HepG2 (cell line): ENCODE data around the gene VEGFA. TPM values are rescaled to one million over a fixed set of nuclear protein-coding genes. Genes with fewer than 3 reads are reported as not detected.

Experiments
- ATAC-seq: fragments of 200-7000 bp; cut with Tn5 transposase; 3 replicates; pipeline ENCODE4 v1.9.1; 2020; ENCODE audit warnings: mild to moderate bottlenecking, moderate library complexity
- BruUV-seq: library from RNA; stranded (reverse); fragments of 400-500 nt; replicated peaks from 2 replicates; lab custom pipeline; 2021; lab: Mats Ljungman, UMichigan
- CTCF ChIA-PET: fragments of 300-600 bp; formaldehyde crosslinking; extraction: SDS; loops from one replicate; lab custom pipeline; 2021; ENCODE audit warnings: low total read pairs, inconsistent platforms, low intra/inter-chr PET ratio; lab: Yijun Ruan, JAX
- POLR2A ChIA-PET: fragments of 350-600 bp; sonication (Branson Sonifier 250); formaldehyde crosslinking; loops from one replicate; lab custom pipeline; 2020; ENCODE audit warnings: antibody characterized with exemption, inconsistent platforms; lab: Yijun Ruan, JAX
- DNase-seq: peaks from one replicate; pipeline ENCODE4 v3.0.0-alpha.2; 2015; ENCODE audit warnings: low spot score
- FAIRE-seq: peaks from 3 replicates; lab custom pipeline; 2011; peaks lifted over from hg19 to GRCh38; lab: Jason Lieb, UNC
- H2AFZ ChIP-seq: one replicate; pipeline ENCODE4 v1.6.1; 2011; ENCODE audit warnings: low read length, inconsistent platforms
- H3K27ac ChIP-seq: fragments of 300-600 bp; 3 replicates; pipeline ENCODE4 v1.8.0; 2011; ENCODE audit warnings: mixed run types, mild to moderate bottlenecking, mixed read lengths, low read length, inconsistent platforms; ENCODE audit not compliant: insufficient read depth; ENCODE audit errors: extremely low read length
- H3K27me3 ChIP-seq, 2 experiments: fragments of 200-600 bp in 1 of 2; 2 replicates in 1 of 2; 3 replicates in 1 of 2; pipeline versions ENCODE4 v1.6.0 to v1.8.0; 2011; ENCODE audit warnings: low read length in 2 of 2, mild to moderate bottlenecking in 2 of 2, moderate library complexity in 2 of 2, inconsistent platforms in 1 of 2; ENCODE audit not compliant: insufficient read depth in 2 of 2, control insufficient read depth in 1 of 2
- H3K36me3 ChIP-seq, 2 experiments: fragments of 200-600 bp in 1 of 2; replicated peaks in 1 of 2; 2 replicates in 1 of 2; 3 replicates in 1 of 2; pipeline versions ENCODE4 v1.5.1 to v1.8.0; 2011; ENCODE audit warnings: low read length in 2 of 2, inconsistent platforms in 1 of 2; ENCODE audit not compliant: insufficient read depth in 2 of 2, control insufficient read depth in 1 of 2
- H3K4me1 ChIP-seq: 2 replicates; pipeline ENCODE4 v1.5.1; 2012; ENCODE audit warnings: low read length, inconsistent platforms; ENCODE audit not compliant: insufficient read depth
- H3K4me2 ChIP-seq: 2 replicates; pipeline ENCODE4 v1.6.0; 2011; ENCODE audit warnings: low read depth, low read length, inconsistent platforms
- H3K4me3 ChIP-seq, 3 experiments: fragments of 200-600 bp in 1 of 3; sonication (generic), shearing (Covaris generic) in 1 of 3; replicated peaks in 1 of 3; 2 replicates each; pipeline ENCODE4 v1.5.1; 2011 to 2016; ENCODE audit warnings: low read length in 3 of 3, inconsistent platforms in 2 of 3, low read depth in 2 of 3, mild to moderate bottlenecking in 2 of 3, control low read depth in 1 of 3, mixed read lengths in 1 of 3; ENCODE audit not compliant: insufficient read depth in 1 of 3
- H3K79me2 ChIP-seq: one replicate; pipeline ENCODE4 v1.6.1; 2011; ENCODE audit warnings: low read length, inconsistent platforms; ENCODE audit not compliant: insufficient read depth
- H3K9ac ChIP-seq: 2 replicates; pipeline ENCODE4 v1.6.0; 2011; ENCODE audit warnings: mild to moderate bottlenecking, low read depth, low read length, inconsistent platforms; ENCODE audit not compliant: insufficient read depth
- H3K9me3 ChIP-seq: 2 replicates; pipeline ENCODE4 v1.5.1; 2012; ENCODE audit warnings: mild to moderate bottlenecking, low read length
- H4K20me1 ChIP-seq: 2 replicates; pipeline ENCODE4 v1.6.0; 2011; ENCODE audit warnings: inconsistent platforms, mild to moderate bottlenecking, low read length, moderate library complexity; ENCODE audit not compliant: insufficient read depth
- CHCHD3 ChIP-seq: sonication (generic); formaldehyde crosslinking; IDR thresholded peaks from 2 replicates; pipeline ENCODE4 v1.8.0; 2022; ENCODE audit warnings: mild to moderate bottlenecking, missing genetic modification reagents, moderate library complexity
- FOXC1 ChIP-seq: sonication (generic); formaldehyde crosslinking; IDR thresholded peaks from 2 replicates; pipeline ENCODE4 v1.8.0; 2022; ENCODE audit warnings: mild to moderate bottlenecking, missing genetic modification reagents, borderline replicate concordance
- IRX3 ChIP-seq: sonication (generic); formaldehyde crosslinking; IDR thresholded peaks from 2 replicates; pipeline ENCODE4 v1.8.1; 2023; ENCODE audit warnings: mild to moderate bottlenecking, low read depth, missing genetic modification reagents, borderline replicate concordance
- KLF9 ChIP-seq: IDR thresholded peaks from 2 replicates; pipeline ENCODE4 v1.6.1; 2016; ENCODE audit warnings: low read depth
- MED8 ChIP-seq: sonication (generic); formaldehyde crosslinking; IDR thresholded peaks from 2 replicates; pipeline ENCODE4 v1.8.1; 2023; ENCODE audit warnings: mild to moderate bottlenecking, missing genetic modification reagents; ENCODE audit not compliant: insufficient replicate concordance
- SRSF1 ChIP-seq: fragments of 200-400 bp; formaldehyde crosslinking; optimal IDR thresholded peaks from 2 replicates; pipeline ENCODE3; 2017; ENCODE audit warnings: mild to moderate bottlenecking, low read depth, low read length, moderate library complexity
- TOPORS ChIP-seq: sonication (generic); formaldehyde crosslinking; IDR thresholded peaks from 2 replicates; pipeline ENCODE4 v1.8.0; 2023; ENCODE audit warnings: mild to moderate bottlenecking, missing genetic modification reagents
- ZNF225 ChIP-seq: sonication (generic); formaldehyde crosslinking; IDR thresholded peaks from 2 replicates; pipeline ENCODE4 v1.4.0; 2020; ENCODE audit warnings: mild to moderate bottlenecking, missing genetic modification reagents
- ZNF234 ChIP-seq: sonication (generic); formaldehyde crosslinking; conservative IDR thresholded peaks from 2 replicates; pipeline ENCODE4 v1.5.1; 2020; ENCODE audit warnings: mild to moderate bottlenecking, missing genetic modification reagents
- ZNF737 ChIP-seq: sonication (generic); formaldehyde crosslinking; IDR thresholded peaks from 2 replicates; pipeline ENCODE4 v1.5.0; 2020; ENCODE audit warnings: missing genetic modification reagents, mild to moderate bottlenecking, borderline replicate concordance
- ZNF781 ChIP-seq: sonication (generic); formaldehyde crosslinking; IDR thresholded peaks from 2 replicates; pipeline ENCODE4 v1.5.1; 2020; ENCODE audit warnings: borderline replicate concordance, mild to moderate bottlenecking, missing genetic modification reagents; ENCODE audit errors: not compliant biosample characterization
- WGBS: methylation state at CpG from one replicate; pipeline ENCODE4 v1.1.6; 2017; ENCODE audit warnings: low lambda C conversion rate; 5-methylcytosine and 5-hydroxymethylcytosine counted together
- in situ Hi-C: cut with HindIII; loops from 2 replicates; pipeline ENCODE4 v1.10.0; 2017; ENCODE audit warnings: low pct_unique_long_range_greater_than_20kb; ENCODE audit not compliant: extremely low pct_ligation_motif_present
- intact Hi-C: fragments of 100-400 bp; cut with micrococcal nuclease; formaldehyde crosslinking; loops from one replicate; pipeline ENCODE4 v1.10.0; 2022; ENCODE audit not compliant: unreplicated experiment
- polyA plus RNA-seq, 8 experiments: library from polyadenylated mRNA; depleted of rRNA in 3 of 8; stranded (reverse) in 7 of 8; unstranded in 1 of 8; fragments of >200 nt; fragmentation: Illumina TruSeq in 4 of 8; extraction: Trizol in 4 of 8; gene quantifications; 2 replicates each; pipeline versions ENCODE4 v1.2.1 to v1.2.3, GENCODE V29; 2011 to 2016; ENCODE audit warnings: low read depth in 4 of 8, missing spikeins in 1 of 8, mixed read lengths in 1 of 8; ENCODE audit not compliant: insufficient read depth in 1 of 8
- total RNA-seq, 5 experiments: library from RNA; depleted of rRNA; stranded (reverse); fragments of >200 nt; fragmentation: Illumina TruSeq; extraction: Trizol; gene quantifications; 2 replicates each; pipeline ENCODE4 v1.2.3, GENCODE V29; 2016; ENCODE audit warnings: low read depth in 1 of 5
- TF ChIP-seq, protein P1 (sequence below): sonication (generic); formaldehyde crosslinking; IDR thresholded peaks from 2 replicates; pipeline ENCODE4 v1.4.0; 2020; ENCODE audit warnings: missing genetic modification reagents
- TF ChIP-seq, protein P2 (sequence below): sonication (generic); formaldehyde crosslinking; IDR thresholded peaks from 2 replicates; pipeline ENCODE4 v1.5.1; 2020; ENCODE audit warnings: mild to moderate bottlenecking, missing genetic modification reagents, moderate library complexity
- TF ChIP-seq, protein P3 (sequence below): sonication (generic); formaldehyde crosslinking; IDR thresholded peaks from 2 replicates; pipeline ENCODE4 v1.5.1; 2020; ENCODE audit warnings: missing genetic modification reagents, mild to moderate bottlenecking, borderline replicate concordance

The VEGFA gene
- total and polyA plus RNA-seq, 2 of the 13 experiments (the other 11 are each of a cell fraction or from before 2014, with no cell fraction given), result 68.1 to 629 TPM

DNA sequence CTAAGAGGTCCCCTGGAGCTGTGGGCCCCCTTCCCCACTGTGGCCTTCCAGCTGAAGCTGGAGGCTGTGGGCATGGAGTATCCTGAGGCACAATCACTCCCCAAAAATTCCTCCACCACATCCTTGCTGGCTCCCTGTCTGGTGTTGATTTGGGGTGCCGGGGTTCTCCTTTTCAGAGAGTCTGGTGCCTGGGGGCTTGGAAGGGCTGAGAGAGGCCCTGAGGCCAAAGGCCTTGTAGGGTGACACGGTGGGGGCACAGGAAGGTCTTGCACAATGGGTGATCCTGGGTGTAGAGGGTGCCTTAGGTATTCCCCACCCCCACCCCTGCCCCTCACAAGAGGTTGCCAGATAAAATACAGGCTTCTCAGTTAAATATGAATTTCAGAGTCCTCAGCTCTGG, 33.2 kb upstream of the VEGFA start (continued):
- TF ChIP-seq, protein P1, sequence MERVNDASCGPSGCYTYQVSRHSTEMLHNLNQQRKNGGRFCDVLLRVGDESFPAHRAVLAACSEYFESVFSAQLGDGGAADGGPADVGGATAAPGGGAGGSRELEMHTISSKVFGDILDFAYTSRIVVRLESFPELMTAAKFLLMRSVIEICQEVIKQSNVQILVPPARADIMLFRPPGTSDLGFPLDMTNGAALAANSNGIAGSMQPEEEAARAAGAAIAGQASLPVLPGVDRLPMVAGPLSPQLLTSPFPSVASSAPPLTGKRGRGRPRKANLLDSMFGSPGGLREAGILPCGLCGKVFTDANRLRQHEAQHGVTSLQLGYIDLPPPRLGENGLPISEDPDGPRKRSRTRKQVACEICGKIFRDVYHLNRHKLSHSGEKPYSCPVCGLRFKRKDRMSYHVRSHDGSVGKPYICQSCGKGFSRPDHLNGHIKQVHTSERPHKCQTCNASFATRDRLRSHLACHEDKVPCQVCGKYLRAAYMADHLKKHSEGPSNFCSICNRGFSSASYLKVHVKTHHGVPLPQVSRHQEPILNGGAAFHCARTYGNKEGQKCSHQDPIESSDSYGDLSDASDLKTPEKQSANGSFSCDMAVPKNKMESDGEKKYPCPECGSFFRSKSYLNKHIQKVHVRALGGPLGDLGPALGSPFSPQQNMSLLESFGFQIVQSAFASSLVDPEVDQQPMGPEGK, result peak; percentile 48; the same call in 1 of the 2 replicates
- peak; percentile 69; the same call in 1 of the 2 replicates for TF ChIP-seq ZNF234

DNA sequence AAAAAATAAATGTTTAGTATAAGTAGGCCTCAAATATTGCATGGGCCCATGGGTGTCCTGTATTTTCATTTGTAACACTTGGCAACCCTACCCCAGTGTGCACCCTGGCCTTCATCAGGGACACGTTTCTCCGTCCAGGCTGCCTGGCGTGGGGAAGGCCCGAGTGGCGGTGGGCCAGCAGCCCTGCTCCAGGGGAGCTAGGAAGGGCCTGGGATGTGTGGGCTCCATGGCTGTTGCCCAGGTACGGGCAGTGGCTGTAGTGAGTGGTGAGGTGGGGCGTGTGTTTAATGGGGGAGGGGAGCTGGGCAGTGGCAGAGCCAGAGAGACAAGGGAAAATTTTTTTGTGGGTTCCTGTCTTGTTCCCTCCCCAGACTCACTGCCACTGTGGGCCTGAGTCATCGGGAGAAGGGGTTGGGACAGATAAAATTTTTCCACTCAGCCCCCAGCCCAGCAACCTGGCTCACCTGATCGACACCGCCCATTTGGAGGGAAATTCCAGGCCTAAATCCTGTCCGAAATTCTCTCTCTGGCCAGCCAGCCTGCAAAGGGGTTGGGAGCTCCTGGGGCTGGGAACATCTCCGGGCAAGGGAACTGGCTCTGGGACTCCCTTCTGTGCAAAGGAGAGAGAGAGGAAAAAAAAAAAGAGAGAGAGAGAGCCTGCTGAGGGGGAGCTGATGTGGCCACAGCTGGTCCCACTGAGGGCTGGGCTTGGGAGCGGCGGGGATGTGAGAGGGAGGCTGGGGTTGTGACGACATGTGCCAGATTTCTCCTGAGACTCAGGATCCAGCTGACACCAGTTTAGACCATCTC, 32.5 kb upstream of the VEGFA start:
- Histone ChIP-seq H3K79me2 (no peaks in the 10 kb centered on the region), H3K27ac (no peak overlapping the region), H3K36me3 (no peaks in the 10 kb centered on the region), H3K4me2 (peak overlapping the region; percentile 53), H3K4me1 (peaks cover 95% of the 10 kb centered on the region), H3K9ac (0 out of 2 replicates have a peak overlapping the region, but pooled peaks have one; percentile 7), H3K4me3 (no peak overlapping the region; a peak in 1 of 6 replicates), H4K20me1 (no peaks in the 10 kb centered on the region), H3K9me3 (no peaks in the 10 kb centered on the region), H2AFZ (no peak overlapping the region), H3K27me3 (peaks cover 0 to 7% of the 10 kb centered on the region in 2 experiments; a peak in 1 of 5 replicates)
- FAIRE-seq (no peak), DNase-seq (no peak), ATAC-seq (peak; percentile 9)
- intact Hi-C loops (no loop called here), in situ Hi-C loops (no loop called here)
- ChIA-PET CTCF (no interaction called here), POLR2A (interaction anchor here (1.5 kb wide), 1 partner anchor 32 kb away, joined by 5 read pairs; the partner anchor contains the start of gene VEGFA)
- 28% methylated on average over 15 of the region's 15 CpGs for WGBS
- BruUV-seq, result no TSS peak
- TF ChIP-seq FOXC1 (CRISPR knock-in tag), result 0 out of 2 replicates have a peak, but pooled peaks have one; percentile 22
- TF ChIP-seq ZNF737 (CRISPR knock-in tag), result no peak
- TF ChIP-seq CHCHD3, result no peak
- no peak for TF ChIP-seq SRSF1
- TF ChIP-seq, protein P2, sequence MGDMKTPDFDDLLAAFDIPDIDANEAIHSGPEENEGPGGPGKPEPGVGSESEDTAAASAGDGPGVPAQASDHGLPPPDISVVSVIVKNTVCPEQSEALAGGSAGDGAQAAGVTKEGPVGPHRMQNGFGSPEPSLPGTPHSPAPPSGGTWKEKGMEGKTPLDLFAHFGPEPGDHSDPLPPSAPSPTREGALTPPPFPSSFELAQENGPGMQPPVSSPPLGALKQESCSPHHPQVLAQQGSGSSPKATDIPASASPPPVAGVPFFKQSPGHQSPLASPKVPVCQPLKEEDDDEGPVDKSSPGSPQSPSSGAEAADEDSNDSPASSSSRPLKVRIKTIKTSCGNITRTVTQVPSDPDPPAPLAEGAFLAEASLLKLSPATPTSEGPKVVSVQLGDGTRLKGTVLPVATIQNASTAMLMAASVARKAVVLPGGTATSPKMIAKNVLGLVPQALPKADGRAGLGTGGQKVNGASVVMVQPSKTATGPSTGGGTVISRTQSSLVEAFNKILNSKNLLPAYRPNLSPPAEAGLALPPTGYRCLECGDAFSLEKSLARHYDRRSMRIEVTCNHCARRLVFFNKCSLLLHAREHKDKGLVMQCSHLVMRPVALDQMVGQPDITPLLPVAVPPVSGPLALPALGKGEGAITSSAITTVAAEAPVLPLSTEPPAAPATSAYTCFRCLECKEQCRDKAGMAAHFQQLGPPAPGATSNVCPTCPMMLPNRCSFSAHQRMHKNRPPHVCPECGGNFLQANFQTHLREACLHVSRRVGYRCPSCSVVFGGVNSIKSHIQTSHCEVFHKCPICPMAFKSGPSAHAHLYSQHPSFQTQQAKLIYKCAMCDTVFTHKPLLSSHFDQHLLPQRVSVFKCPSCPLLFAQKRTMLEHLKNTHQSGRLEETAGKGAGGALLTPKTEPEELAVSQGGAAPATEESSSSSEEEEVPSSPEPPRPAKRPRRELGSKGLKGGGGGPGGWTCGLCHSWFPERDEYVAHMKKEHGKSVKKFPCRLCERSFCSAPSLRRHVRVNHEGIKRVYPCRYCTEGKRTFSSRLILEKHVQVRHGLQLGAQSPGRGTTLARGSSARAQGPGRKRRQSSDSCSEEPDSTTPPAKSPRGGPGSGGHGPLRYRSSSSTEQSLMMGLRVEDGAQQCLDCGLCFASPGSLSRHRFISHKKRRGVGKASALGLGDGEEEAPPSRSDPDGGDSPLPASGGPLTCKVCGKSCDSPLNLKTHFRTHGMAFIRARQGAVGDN, result peak; percentile 36; the same call in 1 of the 2 replicates
- TF ChIP-seq MED8, result no peak
- TF ChIP-seq ZNF781 (CRISPR knock-in tag), result no peak
- TF ChIP-seq, protein P3, sequence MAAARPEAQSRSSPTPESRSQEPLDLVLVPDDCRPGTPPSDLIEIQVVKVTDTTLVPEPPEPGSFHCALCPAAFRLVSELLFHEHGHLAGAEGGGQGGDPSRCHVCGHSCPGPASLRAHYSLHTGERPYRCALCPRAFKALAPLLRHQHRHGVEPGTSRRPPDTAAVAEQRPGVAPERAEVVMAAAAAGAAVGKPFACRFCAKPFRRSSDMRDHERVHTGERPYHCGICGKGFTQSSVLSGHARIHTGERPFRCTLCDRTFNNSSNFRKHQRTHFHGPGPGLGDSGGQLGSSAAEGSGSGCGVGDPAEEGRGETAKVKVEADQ (CRISPR knock-in tag), result no peak
- no peak for TF ChIP-seq TOPORS (CRISPR knock-in tag)
- TF ChIP-seq IRX3 (CRISPR knock-in tag), result no peak
- TF ChIP-seq KLF9, result no peak
- peak; percentile 40; the same call in 1 of the 2 replicates for TF ChIP-seq ZNF225
